Calu3 (cell line): ENCODE results near the gene DNAJC4. TPM values are rescaled to one million over a fixed set of nuclear protein-coding genes. Genes with fewer than 3 reads are reported as not detected.

Source experiments
- BruUV-seq: library from RNA; stranded (reverse); fragments of 400-500 nt; replicated peaks from 2 replicates; lab custom pipeline; 2021; lab: Mats Ljungman, UMichigan
- CTCF ChIA-PET: fragments of 300-600 bp; sonication (Branson Sonifier 250); formaldehyde crosslinking; loops from one replicate; lab custom pipeline; 2022; ENCODE audit warnings: antibody characterized with exemption; lab: Charles Lee
- DNase-seq: peaks from one replicate; pipeline ENCODE4 v3.0.0; 2022
- H3K27ac Mint-ChIP-seq: one replicate; pipeline ENCODE4 v1.8.0; 2022; ENCODE audit warnings: mixed read lengths; ENCODE audit not compliant: unreplicated experiment
- H3K27me3 Mint-ChIP-seq: one replicate; pipeline ENCODE4 v1.8.0; 2022; ENCODE audit warnings: mixed read lengths; ENCODE audit not compliant: unreplicated experiment
- H3K36me3 Mint-ChIP-seq: one replicate; pipeline ENCODE4 v1.8.0; 2022; ENCODE audit warnings: mild to moderate bottlenecking, moderate library complexity, mixed read lengths; ENCODE audit not compliant: insufficient read depth, unreplicated experiment
- H3K4me1 Mint-ChIP-seq: one replicate; pipeline ENCODE4 v1.8.0; 2022; ENCODE audit warnings: mild to moderate bottlenecking, low read depth, mixed read lengths; ENCODE audit not compliant: unreplicated experiment
- H3K4me3 Mint-ChIP-seq: one replicate; pipeline ENCODE4 v1.8.0; 2022; ENCODE audit warnings: mild to moderate bottlenecking, low read depth, moderate library complexity, mixed read lengths; ENCODE audit not compliant: unreplicated experiment
- H3K9me3 Mint-ChIP-seq: one replicate; pipeline ENCODE4 v1.8.0; 2022; ENCODE audit warnings: low read depth, mixed read lengths; ENCODE audit not compliant: unreplicated experiment
- intact Hi-C: fragments of 100-400 bp; cut with micrococcal nuclease; formaldehyde crosslinking; loops from one replicate; pipeline ENCODE4 v1.10.0; 2022; ENCODE audit not compliant: unreplicated experiment
- total RNA-seq: library from RNA; stranded (reverse); gene quantifications from 2 replicates; pipeline ENCODE4 v1.2.3, GENCODE V29; 2022
- TF ChIP-seq, protein P1 (sequence below): fragments of 200-600 bp; IDR thresholded peaks from one replicate; pipeline ENCODE4 v1.8.0; 2022; ENCODE audit warnings: antibody characterized with exemption; ENCODE audit not compliant: unreplicated experiment

Gene DNAJC4
- total RNA-seq, 1 experiment from 2014 or later: 26.6 TPM

DNA sequence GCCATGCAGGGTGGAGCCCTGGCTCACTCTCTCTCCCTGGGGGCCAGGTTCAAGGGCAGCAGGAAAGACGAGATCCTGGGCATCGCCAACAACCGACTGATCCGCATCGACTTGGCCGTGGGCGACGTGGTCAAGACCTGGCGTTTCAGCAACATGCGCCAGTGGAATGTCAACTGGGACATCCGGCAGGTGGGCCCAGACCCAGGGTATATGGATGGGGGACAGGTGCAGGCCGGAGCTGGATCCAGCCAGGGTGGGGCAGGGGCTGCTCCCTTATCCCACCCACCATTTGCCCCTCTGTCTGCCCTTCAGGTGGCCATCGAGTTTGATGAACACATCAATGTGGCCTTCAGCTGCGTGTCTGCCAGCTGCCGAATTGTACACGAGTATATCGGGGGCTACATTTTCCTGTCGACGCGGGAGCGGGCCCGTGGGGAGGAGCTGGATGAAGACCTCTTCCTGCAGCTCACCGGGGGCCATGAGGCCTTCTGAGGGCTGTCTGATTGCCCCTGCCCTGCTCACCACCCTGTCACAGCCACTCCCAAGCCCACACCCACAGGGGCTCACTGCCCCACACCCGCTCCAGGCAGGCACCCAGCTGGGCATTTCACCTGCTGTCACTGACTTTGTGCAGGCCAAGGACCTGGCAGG lies 7.2 kb upstream of the DNAJC4 start:
- H3K4me1 Mint-ChIP-seq: peaks cover 15% of the 10 kb centered on the region
- H3K27me3 Mint-ChIP-seq: no peaks in the 10 kb centered on the region

DNA sequence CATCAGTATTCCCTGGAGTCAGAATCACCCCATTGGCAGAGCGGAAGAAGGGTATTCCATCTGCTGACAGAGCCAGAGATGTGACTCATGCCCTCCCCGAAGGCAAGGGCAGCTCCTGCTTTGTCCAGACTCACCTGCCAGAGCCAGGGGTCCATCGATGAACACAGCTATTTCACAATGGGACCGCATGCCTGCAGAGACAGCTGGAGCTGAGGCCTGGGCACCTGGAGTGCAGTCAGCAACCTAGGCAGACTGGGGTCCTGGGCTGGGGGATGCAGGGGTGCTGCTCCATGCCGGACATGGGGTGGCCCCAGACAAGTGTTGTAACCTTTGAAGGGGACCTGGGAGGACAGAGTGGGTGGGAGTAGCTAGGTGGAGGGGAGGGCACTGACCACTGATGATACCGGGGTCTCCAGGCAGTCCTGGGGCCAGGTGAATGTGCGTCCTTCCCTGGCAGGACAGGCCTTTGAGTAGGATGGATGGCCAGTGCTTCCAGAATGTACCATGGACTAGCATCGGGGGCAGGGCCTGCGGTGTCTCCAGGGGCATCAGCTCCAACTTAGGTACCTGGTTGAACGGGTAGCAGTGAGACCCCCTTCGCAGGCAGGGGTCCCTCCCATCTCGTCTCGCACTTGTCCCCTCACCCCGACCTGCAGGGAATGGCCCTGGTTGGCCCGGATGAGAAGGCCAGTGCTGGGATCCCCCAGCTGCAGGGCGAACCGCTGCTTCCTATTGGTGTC lies 6.0 kb upstream of the DNAJC4 start:
- CTCF ChIA-PET: interaction anchor here (1.1 to 1.4 kb wide), 2 partner anchors 10 to 26 kb away, joined by 3 to 4 read pairs; no protein-coding TSS in a partner anchor
- H3K27ac Mint-ChIP-seq: peak overlapping the region; percentile 50

More for the DNA sequence above, 7.2 kb upstream of the DNAJC4 start:
- H3K36me3 Mint-ChIP-seq: peaks cover 93% of the 10 kb centered on the region
- no peak for DNase-seq
- TF ChIP-seq, protein P1, sequence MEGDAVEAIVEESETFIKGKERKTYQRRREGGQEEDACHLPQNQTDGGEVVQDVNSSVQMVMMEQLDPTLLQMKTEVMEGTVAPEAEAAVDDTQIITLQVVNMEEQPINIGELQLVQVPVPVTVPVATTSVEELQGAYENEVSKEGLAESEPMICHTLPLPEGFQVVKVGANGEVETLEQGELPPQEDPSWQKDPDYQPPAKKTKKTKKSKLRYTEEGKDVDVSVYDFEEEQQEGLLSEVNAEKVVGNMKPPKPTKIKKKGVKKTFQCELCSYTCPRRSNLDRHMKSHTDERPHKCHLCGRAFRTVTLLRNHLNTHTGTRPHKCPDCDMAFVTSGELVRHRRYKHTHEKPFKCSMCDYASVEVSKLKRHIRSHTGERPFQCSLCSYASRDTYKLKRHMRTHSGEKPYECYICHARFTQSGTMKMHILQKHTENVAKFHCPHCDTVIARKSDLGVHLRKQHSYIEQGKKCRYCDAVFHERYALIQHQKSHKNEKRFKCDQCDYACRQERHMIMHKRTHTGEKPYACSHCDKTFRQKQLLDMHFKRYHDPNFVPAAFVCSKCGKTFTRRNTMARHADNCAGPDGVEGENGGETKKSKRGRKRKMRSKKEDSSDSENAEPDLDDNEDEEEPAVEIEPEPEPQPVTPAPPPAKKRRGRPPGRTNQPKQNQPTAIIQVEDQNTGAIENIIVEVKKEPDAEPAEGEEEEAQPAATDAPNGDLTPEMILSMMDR: no peak
- intact Hi-C loops: no loop called here
- H3K4me3 Mint-ChIP-seq: no peak overlapping the region
- CTCF ChIA-PET: interaction anchor here (0.7 to 1.4 kb wide), 2 partner anchors 15 to 27 kb away, joined by 3 to 5 read pairs; no protein-coding TSS in a partner anchor
- BruUV-seq: no TSS peak
- H3K9me3 Mint-ChIP-seq: no peaks in the 10 kb centered on the region
- H3K27ac Mint-ChIP-seq: peak overlapping the region; percentile 39

DNA sequence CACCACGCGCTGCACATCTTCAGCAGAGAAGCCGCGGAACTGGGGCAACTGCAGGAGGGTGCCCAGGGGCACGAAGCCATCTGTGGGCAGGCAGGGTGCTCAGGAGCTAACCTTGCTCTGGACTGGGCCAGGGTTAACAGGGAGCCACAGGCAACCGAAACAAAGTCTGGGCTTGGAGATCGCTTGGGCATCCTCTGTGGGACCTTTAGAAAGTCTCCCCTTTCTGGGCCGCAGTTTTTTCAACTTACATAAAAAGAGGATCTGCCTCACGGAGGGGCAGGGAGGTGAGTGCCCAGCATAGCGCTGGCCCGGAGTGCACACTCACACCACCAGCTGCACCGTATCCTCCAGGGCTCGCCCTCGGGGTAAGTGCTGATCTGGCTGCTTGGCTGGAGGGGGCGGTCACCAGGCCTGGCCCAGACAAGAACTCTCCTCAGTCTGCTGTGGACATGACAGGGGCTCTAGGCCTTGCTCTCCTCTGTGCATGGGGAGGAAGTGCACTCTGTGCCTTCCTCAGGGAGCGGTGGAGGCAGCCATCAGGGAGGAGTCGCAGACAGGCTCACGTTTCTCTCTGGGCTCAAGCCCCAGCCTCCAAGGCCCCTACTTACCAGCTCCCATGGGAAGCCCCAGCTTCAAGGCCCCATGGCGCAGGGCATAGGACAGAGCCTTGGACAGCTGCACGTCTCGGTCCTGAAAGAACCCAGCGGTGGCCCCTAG lies 5.3 kb upstream of the DNAJC4 start:
- Mint-ChIP-seq H3K4me1 (peaks cover 7% of the 10 kb centered on the region), H3K9me3 (no peaks in the 10 kb centered on the region), H3K36me3 (peaks cover 86% of the 10 kb centered on the region), H3K27me3 (no peaks in the 10 kb centered on the region), H3K27ac (peak overlapping the region; percentile 50), H3K4me3 (peak overlapping the region; percentile 79)
- DNase-seq: no peak
- intact Hi-C loops: no loop called here
- TF ChIP-seq, protein P1: no peak
- BruUV-seq: no TSS peak
- CTCF ChIA-PET: interaction anchor here (0.5 to 1.1 kb wide), 2 partner anchors 26 to 78 kb away, joined by 4 to 7 read pairs; no protein-coding TSS in a partner anchor

More for the DNA sequence above, 6.0 kb upstream of the DNAJC4 start:
- no peak for DNase-seq
- TF ChIP-seq, protein P1: no peak
- Mint-ChIP-seq H3K27me3 (no peaks in the 10 kb centered on the region), H3K4me1 (peaks cover 7% of the 10 kb centered on the region), H3K4me3 (peak overlapping the region; percentile 79), H3K36me3 (peaks cover 85% of the 10 kb centered on the region), H3K9me3 (no peaks in the 10 kb centered on the region)
- intact Hi-C loops: no loop called here
- BruUV-seq: no TSS peak
